HG03558 (cell line): ENCODE measurements around the gene EFNA4.

Source experiments
- ATAC-seq: cut with Tn5 transposase; IDR thresholded peaks from one replicate; pipeline ENCODE4 v1.9.1; 2021; ENCODE audit warnings: moderate number of reproducible peaks; ENCODE audit not compliant: unreplicated experiment; ENCODE audit errors: extremely low read depth

Gene EFNA4, protein sequence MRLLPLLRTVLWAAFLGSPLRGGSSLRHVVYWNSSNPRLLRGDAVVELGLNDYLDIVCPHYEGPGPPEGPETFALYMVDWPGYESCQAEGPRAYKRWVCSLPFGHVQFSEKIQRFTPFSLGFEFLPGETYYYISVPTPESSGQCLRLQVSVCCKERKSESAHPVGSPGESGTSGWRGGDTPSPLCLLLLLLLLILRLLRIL

DNA sequence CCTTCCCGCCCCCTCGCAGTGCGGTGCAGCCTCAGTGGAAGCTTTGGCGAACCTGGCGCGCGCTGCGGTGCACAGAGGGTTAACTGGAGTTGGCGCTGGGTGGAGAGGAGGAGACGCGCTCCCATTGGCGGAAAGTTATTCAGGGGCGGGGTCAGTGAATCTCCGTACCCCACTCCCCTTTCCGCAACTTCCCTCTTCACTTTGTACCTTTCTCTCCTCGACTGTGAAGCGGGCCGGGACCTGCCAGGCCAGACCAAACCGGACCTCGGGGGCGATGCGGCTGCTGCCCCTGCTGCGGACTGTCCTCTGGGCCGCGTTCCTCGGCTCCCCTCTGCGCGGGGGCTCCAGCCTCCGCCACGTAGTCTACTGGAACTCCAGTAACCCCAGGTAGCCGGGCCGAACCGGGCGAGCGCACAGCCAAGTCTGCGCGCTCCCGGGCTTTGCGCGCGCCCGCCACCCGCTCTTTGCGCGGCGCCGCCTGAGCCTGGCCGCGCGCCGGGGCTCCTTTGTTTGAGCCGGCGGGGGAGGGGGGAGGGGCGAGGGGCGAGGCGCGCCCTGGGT, at the start of gene EFNA4:
TSS of gene EFNA4 (plus strand) at position 191 of the 561 bp plus-strand sequence. CDS start at position 275, 84 bp downstream.
- peak; percentile 55 for ATAC-seq

DNA sequence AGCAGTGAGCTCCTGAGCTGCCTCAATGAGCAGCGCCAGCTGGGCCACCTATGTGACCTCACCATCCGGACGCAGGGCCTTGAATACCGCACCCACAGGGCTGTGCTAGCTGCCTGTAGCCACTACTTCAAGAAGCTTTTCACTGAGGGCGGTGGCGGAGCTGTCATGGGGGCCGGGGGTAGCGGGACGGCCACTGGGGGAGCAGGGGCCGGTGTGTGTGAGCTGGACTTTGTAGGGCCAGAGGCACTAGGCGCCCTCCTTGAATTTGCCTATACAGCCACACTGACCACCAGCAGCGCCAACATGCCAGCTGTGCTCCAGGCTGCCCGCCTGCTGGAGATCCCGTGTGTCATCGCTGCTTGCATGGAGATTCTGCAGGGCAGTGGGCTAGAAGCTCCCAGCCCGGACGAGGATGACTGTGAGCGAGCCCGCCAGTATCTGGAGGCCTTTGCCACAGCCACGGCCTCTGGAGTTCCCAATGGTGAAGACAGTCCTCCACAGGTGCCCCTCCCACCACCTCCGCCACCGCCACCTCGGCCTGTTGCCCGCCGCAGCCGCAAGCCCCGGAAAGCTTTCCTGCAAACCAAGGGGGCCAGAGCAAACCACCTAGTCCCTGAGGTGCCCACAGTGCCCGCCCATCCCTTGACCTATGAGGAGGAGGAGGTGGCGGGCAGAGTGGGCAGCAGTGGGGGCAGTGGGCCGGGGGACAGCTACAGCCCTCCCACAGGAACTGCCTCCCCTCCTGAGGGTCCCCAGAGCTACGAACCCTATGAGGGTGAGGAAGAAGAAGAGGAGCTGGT, 48.6 kb upstream of the EFNA4 start:
- no peak for ATAC-seq

GRCh38 chr1:155015527-155016230, 47.9 kb upstream of the EFNA4 start:
- no peak for ATAC-seq

GRCh38 chr1:155016231-155016831, 47.2 kb upstream of the EFNA4 start:
- no peak for ATAC-seq

GRCh38 chr1:155017041-155017945, 46.2 kb upstream of the EFNA4 start:
- no peak for ATAC-seq

- no peak for ATAC-seq
Observed at GRCh38 chr1:155017946-155018316, 45.6 kb upstream of the EFNA4 start.

DNA sequence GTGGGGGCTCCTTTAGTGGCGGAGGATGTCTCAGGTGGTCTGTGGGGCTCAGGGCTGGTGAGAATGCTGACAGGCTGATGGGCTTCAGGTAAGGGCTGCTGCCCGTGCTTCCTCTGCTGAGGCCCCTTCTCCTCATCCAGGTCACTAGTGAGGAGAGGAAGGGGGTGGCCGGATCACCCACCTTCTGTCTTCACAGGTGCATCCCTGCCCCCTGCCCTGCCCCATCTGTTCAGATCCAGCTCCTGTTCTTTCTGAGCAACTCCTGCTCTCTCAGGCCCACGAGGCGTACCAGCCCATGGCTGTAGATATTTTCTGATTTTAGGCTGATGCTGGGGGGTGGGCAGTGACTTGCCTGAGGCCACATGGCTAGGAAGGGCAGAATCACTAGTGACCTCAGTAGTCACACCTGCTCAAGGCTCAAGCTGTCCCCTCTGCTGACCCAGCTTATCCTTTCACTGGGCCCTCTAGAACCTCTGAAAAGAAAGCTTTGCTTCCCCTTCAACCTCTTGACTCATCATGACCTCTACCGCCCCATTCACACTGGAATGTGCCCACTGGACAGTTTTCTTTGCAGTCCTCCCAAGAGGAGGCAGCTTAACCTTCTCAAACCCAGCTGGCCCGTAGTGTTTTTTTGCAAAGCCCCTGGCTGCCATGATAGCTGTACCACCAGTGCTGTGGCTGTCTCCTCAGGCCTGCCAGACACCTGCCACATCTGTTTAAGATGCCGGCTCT, 44.8 kb upstream of the EFNA4 start:
- ATAC-seq = no peak

- ATAC-seq = no peak
Observed at GRCh38 chr1:155019377-155020245, 43.9 kb upstream of the EFNA4 start.

GRCh38 chr1:155022136-155022926, 41.2 kb upstream of the EFNA4 start:
- ATAC-seq = no peak

DNA sequence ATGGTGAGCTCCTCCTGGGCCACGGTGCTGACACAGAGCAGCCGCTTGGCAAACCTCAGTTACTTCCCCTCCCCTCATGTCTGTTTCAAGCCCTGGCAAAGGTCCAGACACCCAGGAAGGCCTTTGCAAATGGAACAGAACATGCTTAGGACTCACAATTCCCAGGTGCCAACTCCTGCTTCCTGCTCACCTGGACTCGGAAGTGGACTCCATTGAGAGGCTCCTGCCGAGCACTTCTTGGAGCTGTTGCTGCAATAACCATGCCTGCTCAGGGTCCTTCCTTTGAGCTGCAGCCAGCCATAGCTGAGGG, 40.7 kb upstream of the EFNA4 start:
- no peak for ATAC-seq

DNA sequence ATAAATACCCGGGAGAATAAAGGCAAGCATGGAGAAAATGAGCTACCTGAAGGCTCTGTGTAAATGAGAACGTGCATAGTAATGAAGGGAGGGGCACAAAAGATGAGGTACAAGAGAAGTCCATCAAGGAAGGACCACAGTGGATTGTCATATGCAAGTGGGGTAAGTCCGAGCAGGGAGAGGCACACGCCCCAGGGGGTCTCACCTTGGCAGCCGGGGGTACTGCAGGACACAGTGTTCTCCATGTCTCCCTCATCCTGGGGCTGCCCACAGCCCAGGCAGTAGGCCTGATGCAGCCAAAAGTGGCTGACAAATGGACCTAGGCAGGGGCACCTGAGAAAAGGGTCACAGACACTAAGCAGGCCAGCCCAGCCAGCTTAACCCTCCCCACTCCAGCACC, 39.9 kb upstream of the EFNA4 start:
- ATAC-seq = no peak

GRCh38 chr1:155024315-155024714, 39.2 kb upstream of the EFNA4 start:
- ATAC-seq = no peak

- ATAC-seq = no peak
Observed at GRCh38 chr1:155026154-155026553, 37.4 kb upstream of the EFNA4 start.

DNA sequence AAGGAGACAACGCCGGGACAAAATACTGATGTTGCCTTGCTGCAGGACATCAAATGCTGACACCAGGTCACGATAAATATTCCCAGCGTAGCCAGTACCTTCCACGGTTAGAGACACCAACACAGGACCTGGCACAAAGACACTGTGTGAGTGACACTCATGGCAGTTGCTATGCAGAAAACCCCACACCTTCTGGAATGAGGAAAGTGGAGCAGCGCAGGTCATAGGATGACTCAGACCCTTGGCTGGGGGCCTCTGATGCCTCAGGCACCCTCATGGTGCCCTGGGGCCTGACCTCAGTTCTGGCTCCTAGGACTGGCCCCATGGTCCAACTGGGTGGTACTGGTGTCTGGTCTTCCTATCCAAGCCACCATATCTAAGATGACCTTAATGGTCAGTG, 37.0 kb upstream of the EFNA4 start:
- ATAC-seq = no peak

DNA sequence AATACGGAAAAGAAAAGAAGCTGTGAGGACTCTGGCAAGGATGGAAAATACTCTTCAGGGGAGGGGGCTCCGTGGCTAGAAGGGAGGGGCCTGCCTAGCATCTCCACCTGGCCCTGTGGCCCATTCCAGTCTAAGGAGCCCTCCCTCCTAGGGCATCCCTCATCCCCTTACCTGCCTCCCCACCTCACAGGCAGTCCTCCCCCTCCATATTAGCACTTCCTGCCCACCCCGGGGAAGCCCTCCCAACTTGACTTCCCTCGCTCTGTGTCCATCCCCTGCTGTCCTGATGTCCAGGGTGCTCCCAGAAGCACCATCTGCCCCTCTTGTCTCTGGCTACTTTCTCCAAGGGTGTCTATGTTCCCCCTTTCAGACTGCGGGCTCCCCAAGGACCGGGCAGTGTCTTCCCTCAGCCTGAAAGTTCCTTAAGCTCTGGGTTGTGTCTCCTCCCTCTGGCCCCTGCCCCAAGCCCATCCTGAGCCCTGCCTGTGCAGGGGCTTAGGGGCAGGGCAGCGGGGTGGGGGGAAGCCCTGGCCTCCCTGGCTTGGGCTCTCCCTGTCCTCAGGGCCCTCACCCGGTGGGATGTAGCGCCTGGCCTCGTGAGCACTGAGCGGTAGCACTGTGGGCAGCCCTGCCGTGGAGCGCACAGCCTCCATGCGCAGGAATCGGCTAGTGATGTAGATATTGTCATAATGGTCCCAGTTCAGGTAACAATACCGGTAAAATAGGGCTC, 33.9 kb upstream of the EFNA4 start:
- ATAC-seq = no peak

GRCh38 chr1:155030243-155030795, 33.2 kb upstream of the EFNA4 start:
- ATAC-seq = no peak
